Neural cell (in vitro differentiated cells): ENCODE measurements around the gene ADAMTS4.

ENCODE experiments used
- TAF1 ChIP-seq: IDR thresholded peaks from 2 replicates; pipeline ENCODE4 v1.6.1; 2012; ENCODE audit warnings: low read depth
- TF ChIP-seq, protein P1 (sequence below): fragments of 450-650 bp; IDR thresholded peaks from 2 replicates; pipeline ENCODE4 v1.5.1; 2014; ENCODE audit warnings: antibody characterized with exemption, mild to moderate bottlenecking, moderate library complexity; ENCODE audit not compliant: poor library complexity, severe bottlenecking

DNA sequence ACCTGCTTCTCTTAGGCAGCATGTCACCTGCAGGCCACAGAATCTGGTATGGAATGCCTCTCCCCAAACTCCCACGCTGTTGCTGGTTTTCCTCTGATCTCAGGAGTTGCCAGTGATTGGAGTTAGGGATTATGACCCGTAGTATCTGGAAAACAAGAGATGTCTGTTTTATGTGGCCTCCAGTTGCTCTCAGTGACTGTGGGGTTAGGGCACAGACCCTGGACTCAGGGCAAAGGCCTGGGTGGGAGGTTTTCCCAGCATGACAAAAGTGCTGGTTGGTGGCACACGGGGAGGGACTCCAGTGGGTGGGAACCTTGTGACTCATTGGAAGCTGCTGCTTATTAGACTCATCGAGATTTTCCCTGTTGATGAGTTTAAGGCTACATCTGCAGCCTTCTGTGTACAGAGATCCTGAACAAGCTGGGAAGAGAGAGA lies 39.2 kb upstream of the ADAMTS4 start, which contains the start of gene NR1I3:
- TF ChIP-seq TAF1, result no peak
- TF ChIP-seq, protein P1, sequence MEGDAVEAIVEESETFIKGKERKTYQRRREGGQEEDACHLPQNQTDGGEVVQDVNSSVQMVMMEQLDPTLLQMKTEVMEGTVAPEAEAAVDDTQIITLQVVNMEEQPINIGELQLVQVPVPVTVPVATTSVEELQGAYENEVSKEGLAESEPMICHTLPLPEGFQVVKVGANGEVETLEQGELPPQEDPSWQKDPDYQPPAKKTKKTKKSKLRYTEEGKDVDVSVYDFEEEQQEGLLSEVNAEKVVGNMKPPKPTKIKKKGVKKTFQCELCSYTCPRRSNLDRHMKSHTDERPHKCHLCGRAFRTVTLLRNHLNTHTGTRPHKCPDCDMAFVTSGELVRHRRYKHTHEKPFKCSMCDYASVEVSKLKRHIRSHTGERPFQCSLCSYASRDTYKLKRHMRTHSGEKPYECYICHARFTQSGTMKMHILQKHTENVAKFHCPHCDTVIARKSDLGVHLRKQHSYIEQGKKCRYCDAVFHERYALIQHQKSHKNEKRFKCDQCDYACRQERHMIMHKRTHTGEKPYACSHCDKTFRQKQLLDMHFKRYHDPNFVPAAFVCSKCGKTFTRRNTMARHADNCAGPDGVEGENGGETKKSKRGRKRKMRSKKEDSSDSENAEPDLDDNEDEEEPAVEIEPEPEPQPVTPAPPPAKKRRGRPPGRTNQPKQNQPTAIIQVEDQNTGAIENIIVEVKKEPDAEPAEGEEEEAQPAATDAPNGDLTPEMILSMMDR, result no peak
